Stomach (tissue), 4 donors: ENCODE data around the gene TPCN1.

Experiments used
- CTCF ChIP-seq, 7 experiments: fragments of 450-650 bp in 4 of 7; fragments of 200-600 bp in 3 of 7; sonication (generic) in 3 of 7; IDR thresholded peaks; one replicate each; pipeline ENCODE4 v1.5.1; 2016 to 2019; ENCODE audit warnings: antibody characterized with exemption in 7 of 7, control low read depth in 2 of 7, mild to moderate bottlenecking in 1 of 7
- EP300 ChIP-seq: sonication (generic); formaldehyde crosslinking; IDR thresholded peaks from one replicate; pipeline ENCODE4 v1.6.1; 2017; ENCODE audit warnings: antibody characterized with exemption
- POLR2A ChIP-seq, 4 donors: fragments of 450-650 bp; IDR thresholded peaks; one replicate each; pipeline ENCODE4 v1.6.1; 2016; ENCODE audit warnings: antibody characterized with exemption in 4 of 4, control low read depth in 2 of 4, mild to moderate bottlenecking in 1 of 4, moderate library complexity in 1 of 4
- POLR2AphosphoS5 ChIP-seq, 3 donors: sonication (generic); formaldehyde crosslinking; IDR thresholded peaks; one replicate each; pipeline ENCODE4 v1.6.1; 2016; ENCODE audit warnings: antibody characterized with exemption in 3 of 3

GRCh38 chr12:113252494-113252893 lies 31.2 kb downstream of the TPCN1 start:
- TF ChIP-seq CTCF (IDR thresholded peaks at IDR 0.05): no peak
- no peak for TF ChIP-seq POLR2A (IDR thresholded peaks at IDR 0.05)
- no peak for TF ChIP-seq POLR2AphosphoS5 (IDR thresholded peaks at IDR 0.05)
- TF ChIP-seq EP300: no peak
